GM10847 (cell line): Measurements from ENCODE around the gene MAP7D1.

Source experiments
- POLR2A ChIP-seq: IDR thresholded peaks from 2 replicates; pipeline ENCODE4 v1.6.1; 2011; ENCODE audit not compliant: insufficient read length; ENCODE audit errors: extremely low read depth

MAP7D1 gene

GRCh38 chr1:36187800-36188593 lies 32.0 kb downstream of the MAP7D1 start:
- no peak for TF ChIP-seq POLR2A

GRCh38 chr1:36198641-36199040 lies 42.7 kb downstream of the MAP7D1 start:
- no peak for TF ChIP-seq POLR2A

- no peak for TF ChIP-seq POLR2A
Observed at GRCh38 chr1:36199934-36200741, 44.2 kb downstream of the MAP7D1 start.

GRCh38 chr1:36203027-36203553 lies 47.1 kb downstream of the MAP7D1 start:
- no peak for TF ChIP-seq POLR2A

GRCh38 chr1:36203554-36204346 lies 47.8 kb downstream of the MAP7D1 start:
- TF ChIP-seq POLR2A: no peak

GRCh38 chr1:36204347-36204909 lies 48.5 kb downstream of the MAP7D1 start:
- TF ChIP-seq POLR2A: no peak

GRCh38 chr1:36206323-36206858 lies 50.4 kb downstream of the MAP7D1 start:
- no peak for TF ChIP-seq POLR2A

GRCh38 chr1:36207339-36207738 lies 51.4 kb downstream of the MAP7D1 start:
- TF ChIP-seq POLR2A: no peak

GRCh38 chr1:36208978-36209703 lies 53.2 kb downstream of the MAP7D1 start:
- TF ChIP-seq POLR2A: no peak

GRCh38 chr1:36211307-36211706 lies 55.3 kb downstream of the MAP7D1 start:
- no peak for TF ChIP-seq POLR2A

- no peak for TF ChIP-seq POLR2A
Observed at GRCh38 chr1:36211841-36212240, 55.9 kb downstream of the MAP7D1 start.

GRCh38 chr1:36212782-36213181 lies 56.8 kb downstream of the MAP7D1 start:
- no peak for TF ChIP-seq POLR2A

GRCh38 chr1:36217670-36218069 lies 61.7 kb downstream of the MAP7D1 start:
- no peak for TF ChIP-seq POLR2A
